Keratinocyte (primary cell): ENCODE results near the gene GRK3. TPM values are rescaled to one million over a fixed set of nuclear protein-coding genes. Genes with fewer than 3 reads are reported as not detected.

Experiments used
- DNase-seq: peaks from one replicate; pipeline ENCODE4 v3.0.0-alpha.2; 2011; ENCODE audit warnings: low read depth, missing footprints, low spot score
- FAIRE-seq: peaks from 2 replicates; lab custom pipeline; 2011; peaks lifted over from hg19 to GRCh38; lab: Jason Lieb, UNC
- H2AFZ ChIP-seq: 2 replicates; pipeline ENCODE4 v1.6.0; 2012; ENCODE audit warnings: low read length, control low read depth, inconsistent platforms; ENCODE audit not compliant: control insufficient read depth
- H3K27ac ChIP-seq: 2 replicates; pipeline ENCODE4 v1.5.1; 2011; ENCODE audit warnings: low read length; ENCODE audit not compliant: control insufficient read depth, insufficient read depth
- H3K27me3 ChIP-seq: 3 replicates; pipeline ENCODE4 v1.6.0; 2011; ENCODE audit warnings: low read length; ENCODE audit not compliant: control insufficient read depth, insufficient read depth; ENCODE audit errors: extremely low read depth
- H3K36me3 ChIP-seq, 2 experiments: 2 replicates in 1 of 2; 3 replicates in 1 of 2; pipeline ENCODE4 v1.5.1; 2011; ENCODE audit warnings: low read length in 2 of 2, mild to moderate bottlenecking in 1 of 2; ENCODE audit not compliant: control insufficient read depth in 2 of 2, insufficient read depth in 2 of 2; ENCODE audit errors: extremely low read depth in 1 of 2
- H3K4me1 ChIP-seq: 3 replicates; pipeline ENCODE4 v1.5.1; 2011; ENCODE audit warnings: low read length; ENCODE audit not compliant: control insufficient read depth, insufficient read depth; ENCODE audit errors: extremely low read depth
- H3K4me2 ChIP-seq: 3 replicates; pipeline ENCODE4 v1.6.0; 2011; ENCODE audit warnings: low read depth, low read length; ENCODE audit not compliant: control insufficient read depth, insufficient read depth; ENCODE audit errors: extremely low read depth
- H3K4me3 ChIP-seq, 3 experiments: fragments of 200-600 bp in 1 of 3; sonication (generic) in 1 of 3; 2 replicates in 2 of 3; 3 replicates in 1 of 3; pipeline ENCODE4 v1.5.1; 2011 to 2016; ENCODE audit warnings: low read length in 3 of 3, mild to moderate bottlenecking in 3 of 3, control low read depth in 2 of 3, inconsistent platforms in 1 of 3, low read depth in 1 of 3, mixed read lengths in 1 of 3, mixed run types in 1 of 3, moderate library complexity in 1 of 3; ENCODE audit not compliant: control insufficient read depth in 2 of 3, insufficient read depth in 2 of 3; ENCODE audit errors: extremely low read depth in 1 of 3
- H3K79me2 ChIP-seq: 2 replicates; pipeline ENCODE4 v1.6.0; 2012; ENCODE audit warnings: low read length; ENCODE audit not compliant: control insufficient read depth, insufficient read depth
- H3K9ac ChIP-seq: 3 replicates; pipeline ENCODE4 v1.6.0; 2011; ENCODE audit warnings: low read length; ENCODE audit not compliant: control insufficient read depth, insufficient read depth; ENCODE audit errors: extremely low read depth
- H3K9me1 ChIP-seq: 3 replicates; pipeline ENCODE4 v1.6.0; 2011; ENCODE audit warnings: low read length; ENCODE audit not compliant: control insufficient read depth, insufficient read depth; ENCODE audit errors: extremely low read depth
- H3K9me3 ChIP-seq: 2 replicates; pipeline ENCODE4 v1.5.1; 2012; ENCODE audit warnings: low read depth, low read length; ENCODE audit not compliant: control insufficient read depth
- H4K20me1 ChIP-seq: 3 replicates; pipeline ENCODE4 v1.6.0; 2011; ENCODE audit warnings: low read length; ENCODE audit not compliant: control insufficient read depth, insufficient read depth; ENCODE audit errors: extremely low read depth
- EZH2 ChIP-seq: IDR thresholded peaks from one replicate; pipeline ENCODE4 v1.6.1; 2012; ENCODE audit warnings: inconsistent platforms, mild to moderate bottlenecking, low read length, moderate library complexity
- dilution Hi-C: fragments of 300-500 bp; cut with MboI; formaldehyde crosslinking; loops from one replicate; pipeline ENCODE4 v1.7.0; 2020; ENCODE audit warnings: low sequenced_read_pairs; ENCODE audit not compliant: extremely low pct_ligation_motif_present
- polyA plus RNA-seq, 5 experiments: library from polyadenylated mRNA; depleted of rRNA in 3 of 5; stranded (reverse) in 3 of 5; stranded (forward) in 1 of 5; unstranded in 1 of 5; fragments of >200 nt; gene quantifications; 1 replicate in 1 of 5; 2 replicates in 3 of 5; 3 replicates in 1 of 5; pipeline versions ENCODE4 v1.2.1 to v1.2.3, GENCODE V29; 2011 to 2012; ENCODE audit warnings: missing spikeins in 2 of 5, low read depth in 1 of 5, low replicate concordance in 1 of 5
- TF ChIP-seq, protein P1 (sequence below), 3 experiments: IDR thresholded peaks in 1 of 3; conservative IDR thresholded peaks in 1 of 3; optimal IDR thresholded peaks in 1 of 3; 2 replicates in 2 of 3; 3 replicates in 1 of 3; pipeline versions ENCODE3 to v1.5.1; 2011; ENCODE audit warnings: low read length in 3 of 3, mild to moderate bottlenecking in 3 of 3, moderate library complexity in 2 of 3, control low read depth in 1 of 3, inconsistent platforms in 1 of 3; ENCODE audit not compliant: insufficient read depth in 2 of 3; ENCODE audit errors: extremely low read depth in 1 of 3

The GRK3 gene
- polyA plus RNA-seq, 1 donor (not counting 4 experiments of a cell fraction or from before 2014, with no cell fraction given) = 8.1 TPM

DNA sequence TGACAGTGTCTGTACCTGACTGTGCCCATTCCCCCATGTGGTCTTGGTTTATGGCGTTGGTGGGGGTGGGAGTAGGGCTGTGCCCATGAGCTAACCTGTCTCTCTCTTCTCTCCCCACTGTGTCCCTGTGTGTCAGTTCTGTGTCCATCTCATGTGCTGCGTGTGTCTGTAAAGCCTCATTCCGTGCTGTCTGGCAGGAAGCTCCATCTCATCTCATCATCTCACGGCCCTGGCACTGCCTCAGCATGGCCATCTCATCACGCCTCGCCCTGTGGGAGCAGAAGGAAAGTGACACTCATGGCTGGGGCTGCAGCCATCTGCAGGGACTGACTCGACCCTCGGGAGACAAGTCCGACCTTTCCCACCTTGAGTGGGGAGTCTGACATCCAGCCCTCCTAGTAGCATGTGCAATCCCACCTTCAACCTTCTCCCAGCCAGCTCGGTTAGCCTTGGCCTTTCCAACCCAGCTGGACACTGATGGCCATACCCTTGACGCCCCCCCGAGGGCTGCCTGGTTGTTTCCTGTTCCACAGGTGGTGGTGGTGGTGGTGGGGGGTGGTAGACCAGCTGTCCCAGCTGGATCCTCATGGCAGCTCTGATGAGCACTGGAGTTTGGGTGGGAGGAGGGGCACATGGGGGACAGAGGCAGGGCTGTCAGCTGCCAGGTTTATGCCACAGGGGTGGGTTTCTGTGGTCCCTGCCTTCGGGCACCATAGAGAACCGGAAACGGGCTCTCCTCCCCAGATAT lies 196.5 kb downstream of the GRK3 start:
- Histone ChIP-seq H3K27ac (no peak overlapping the region), H3K9me3 (no peaks in the 10 kb centered on the region), H2AFZ (no peak overlapping the region), H3K36me3 (no peaks in the 10 kb centered on the region), H3K9ac (no peak overlapping the region), H3K79me2 (no peaks in the 10 kb centered on the region), H3K4me1 (peaks cover 29% of the 10 kb centered on the region), H3K9me1 (no peaks in the 10 kb centered on the region), H3K27me3 (no peaks in the 10 kb centered on the region), H4K20me1 (no peaks in the 10 kb centered on the region), H3K4me3 (no peak overlapping the region), H3K4me2 (no peak overlapping the region)
- TF ChIP-seq EZH2 = no peak
- TF ChIP-seq, protein P1, sequence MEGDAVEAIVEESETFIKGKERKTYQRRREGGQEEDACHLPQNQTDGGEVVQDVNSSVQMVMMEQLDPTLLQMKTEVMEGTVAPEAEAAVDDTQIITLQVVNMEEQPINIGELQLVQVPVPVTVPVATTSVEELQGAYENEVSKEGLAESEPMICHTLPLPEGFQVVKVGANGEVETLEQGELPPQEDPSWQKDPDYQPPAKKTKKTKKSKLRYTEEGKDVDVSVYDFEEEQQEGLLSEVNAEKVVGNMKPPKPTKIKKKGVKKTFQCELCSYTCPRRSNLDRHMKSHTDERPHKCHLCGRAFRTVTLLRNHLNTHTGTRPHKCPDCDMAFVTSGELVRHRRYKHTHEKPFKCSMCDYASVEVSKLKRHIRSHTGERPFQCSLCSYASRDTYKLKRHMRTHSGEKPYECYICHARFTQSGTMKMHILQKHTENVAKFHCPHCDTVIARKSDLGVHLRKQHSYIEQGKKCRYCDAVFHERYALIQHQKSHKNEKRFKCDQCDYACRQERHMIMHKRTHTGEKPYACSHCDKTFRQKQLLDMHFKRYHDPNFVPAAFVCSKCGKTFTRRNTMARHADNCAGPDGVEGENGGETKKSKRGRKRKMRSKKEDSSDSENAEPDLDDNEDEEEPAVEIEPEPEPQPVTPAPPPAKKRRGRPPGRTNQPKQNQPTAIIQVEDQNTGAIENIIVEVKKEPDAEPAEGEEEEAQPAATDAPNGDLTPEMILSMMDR (optimal IDR thresholded peaks at IDR 0.05 in 1 of 3, IDR thresholded peaks at IDR 0.05 in 1 of 3, conservative IDR thresholded peaks at IDR 0.05 in 1 of 3; ENCODE audit: extremely low read depth in 1 of 3, insufficient read depth in 2 of 3, low read length in 3 of 3) = no peak
- DNase-seq = no peak
- dilution Hi-C loops = no loop called here
- FAIRE-seq = peak; percentile 58

DNA sequence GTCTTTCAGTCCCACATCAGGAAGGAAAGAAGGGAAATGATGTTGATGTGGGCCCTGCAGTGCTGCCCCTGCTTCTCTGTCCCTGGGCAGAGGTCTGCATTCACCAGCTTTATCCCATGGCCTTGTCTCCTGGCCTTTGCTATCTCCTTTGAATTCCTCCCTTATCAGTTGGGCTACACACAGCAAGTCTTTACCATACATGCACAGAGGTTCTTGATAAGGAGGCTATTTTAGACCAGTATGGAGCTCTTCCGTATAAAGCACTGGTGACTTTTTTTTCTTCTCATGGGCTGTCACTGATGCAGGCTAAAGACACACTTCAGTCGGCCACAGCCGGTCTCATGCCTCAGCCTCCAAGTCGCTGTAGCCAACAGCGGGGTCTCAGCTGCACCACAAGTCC lies 197.7 kb downstream of the GRK3 start:
- Histone ChIP-seq H3K9me3 (peaks cover 7% of the 10 kb centered on the region), H3K4me3 (no peak overlapping the region), H3K4me2 (no peak overlapping the region), H3K79me2 (no peaks in the 10 kb centered on the region), H3K27ac (no peak overlapping the region), H3K4me1 (peaks cover 28% of the 10 kb centered on the region), H2AFZ (no peak overlapping the region), H3K36me3 (no peaks in the 10 kb centered on the region), H3K9ac (no peak overlapping the region), H4K20me1 (no peaks in the 10 kb centered on the region), H3K27me3 (no peaks in the 10 kb centered on the region), H3K9me1 (no peaks in the 10 kb centered on the region)
- dilution Hi-C loops = no loop called here
- FAIRE-seq (no peak), DNase-seq (no peak)
- no peak for TF ChIP-seq EZH2
- TF ChIP-seq, protein P1 (optimal IDR thresholded peaks at IDR 0.05 in 1 of 3, IDR thresholded peaks at IDR 0.05 in 1 of 3, conservative IDR thresholded peaks at IDR 0.05 in 1 of 3; ENCODE audit: extremely low read depth in 1 of 3, insufficient read depth in 2 of 3, low read length in 3 of 3) = no peak
